Mucosa of gallbladder (tissue), 1 donor: Measurements from ENCODE around the gene PDE6B. TPM values are rescaled to one million over a fixed set of nuclear protein-coding genes. Genes with fewer than 3 reads are reported as not detected.
"Not testable (repeated sequence)": the region's sequence is repeated elsewhere in the genome, so short reads cannot be mapped to it uniquely, and the experiment has no call there.

Experiments used
- DNase-seq: peaks from one replicate; pipeline ENCODE4 v3.0.0-alpha.2; 2020; ENCODE audit warnings: low spot score
- total RNA-seq: library from RNA; stranded (reverse); gene quantifications from one replicate; pipeline ENCODE4 v1.2.1, GENCODE V29; 2021
- donor health status: DM: no; HTN: no; CAD: no.

Gene PDE6B
- total RNA-seq, 1 donor from 2014 or later = 8.6 TPM

DNA sequence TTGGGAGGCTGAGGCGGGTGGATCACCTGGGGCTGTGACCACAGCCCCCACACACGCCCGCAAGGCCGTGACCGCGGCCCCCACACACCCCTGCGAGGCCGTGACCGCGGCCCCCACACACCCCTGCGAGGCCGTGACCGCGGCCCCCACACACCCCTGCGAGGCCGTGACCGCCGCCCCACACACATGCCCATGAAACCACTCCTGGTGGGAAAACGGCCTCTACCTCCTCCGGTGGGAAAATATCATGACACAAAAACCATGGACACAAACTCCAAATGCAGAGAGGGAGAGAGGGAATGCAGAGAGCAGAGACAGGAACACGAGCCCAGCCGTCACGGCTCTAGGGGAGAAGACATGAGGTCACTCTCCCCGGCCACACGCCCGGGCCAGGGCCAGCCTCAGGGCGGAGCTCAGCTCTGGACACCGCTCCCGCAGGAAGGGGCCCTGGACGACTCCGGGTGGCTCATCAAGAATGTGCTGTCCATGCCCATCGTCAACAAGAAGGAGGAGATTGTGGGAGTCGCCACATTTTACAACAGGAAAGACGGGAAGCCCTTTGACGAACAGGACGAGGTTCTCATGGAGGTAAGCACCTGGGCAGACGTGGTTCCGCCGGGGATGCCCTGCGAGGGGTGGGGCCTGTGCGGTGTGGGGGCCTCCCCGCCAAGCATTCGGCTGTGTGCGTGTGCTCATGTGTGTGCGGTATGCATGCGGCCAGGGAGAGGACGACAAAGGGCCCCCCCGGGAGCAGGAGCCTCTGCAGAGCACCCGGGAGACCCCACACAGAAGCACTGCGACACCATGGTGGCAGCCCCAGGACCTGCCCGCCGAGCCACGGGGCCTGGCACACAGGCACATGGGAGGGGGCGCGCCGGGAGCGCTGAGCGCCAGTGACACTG lies 31.3 kb downstream of the PDE6B start:
- no peak for DNase-seq

DNA sequence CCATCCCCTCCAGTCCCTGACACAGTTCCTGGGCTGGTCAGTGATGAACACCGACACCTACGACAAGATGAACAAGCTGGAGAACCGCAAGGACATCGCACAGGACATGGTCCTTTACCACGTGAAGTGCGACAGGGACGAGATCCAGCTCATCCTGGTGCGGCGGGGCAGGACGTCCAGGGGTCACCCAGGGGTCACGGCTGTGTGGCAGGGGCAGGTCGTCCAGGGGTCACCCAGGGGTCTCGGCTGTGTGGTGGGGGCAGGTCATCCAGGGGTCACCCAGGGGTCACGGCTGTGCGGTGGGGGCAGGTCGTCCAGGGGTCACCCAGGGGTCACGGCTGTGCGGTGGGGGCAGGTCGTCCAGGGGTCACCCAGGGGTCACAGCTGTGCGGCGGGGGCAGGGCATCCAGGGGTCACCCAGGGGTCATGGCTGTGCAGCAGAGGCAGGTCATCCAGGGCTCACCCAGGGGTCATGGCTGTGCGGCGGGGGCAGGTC lies 32.0 kb downstream of the PDE6B start:
- DNase-seq = no peak

DNA sequence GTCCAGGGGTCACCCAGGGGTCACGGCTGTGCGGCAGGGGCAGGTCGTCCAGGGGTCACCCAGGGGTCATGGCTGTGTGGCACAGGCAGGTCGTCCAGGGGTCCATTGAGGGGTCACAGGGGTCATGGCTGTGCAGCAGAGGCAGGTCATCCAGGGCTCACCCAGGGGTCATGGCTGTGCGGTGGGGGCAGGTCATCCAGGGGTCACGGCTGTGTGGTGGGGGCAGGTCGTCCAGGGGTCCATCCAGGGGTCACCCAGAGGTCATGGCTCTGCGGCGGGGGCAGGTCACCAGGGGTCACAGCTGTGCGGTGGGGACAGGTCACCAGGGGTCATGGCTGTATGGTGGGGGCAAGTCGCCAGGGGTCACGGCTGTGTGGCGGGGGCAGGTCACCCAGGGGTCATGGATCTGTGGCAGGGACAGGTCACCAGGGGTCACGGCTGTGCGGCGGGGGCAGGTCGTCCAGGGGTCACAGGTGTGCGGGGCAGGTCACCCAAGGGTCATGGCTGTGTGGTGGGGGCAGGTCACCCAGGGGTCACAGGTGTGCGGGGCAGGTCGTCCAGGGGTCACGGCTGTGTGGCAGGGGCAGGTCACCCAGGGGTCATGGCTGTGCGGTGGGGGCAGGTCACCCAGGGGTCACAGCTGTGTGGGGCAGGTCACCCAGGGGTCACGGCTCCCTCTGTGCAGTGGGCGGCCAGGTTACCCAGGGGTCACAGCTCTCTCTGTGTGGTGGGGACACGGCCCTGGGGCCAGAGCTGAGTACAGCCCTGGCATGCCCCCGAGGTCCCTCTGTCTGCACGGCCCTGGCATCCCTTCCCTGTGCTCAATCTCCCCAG lies 32.7 kb downstream of the PDE6B start:
- DNase-seq = no peak

DNA sequence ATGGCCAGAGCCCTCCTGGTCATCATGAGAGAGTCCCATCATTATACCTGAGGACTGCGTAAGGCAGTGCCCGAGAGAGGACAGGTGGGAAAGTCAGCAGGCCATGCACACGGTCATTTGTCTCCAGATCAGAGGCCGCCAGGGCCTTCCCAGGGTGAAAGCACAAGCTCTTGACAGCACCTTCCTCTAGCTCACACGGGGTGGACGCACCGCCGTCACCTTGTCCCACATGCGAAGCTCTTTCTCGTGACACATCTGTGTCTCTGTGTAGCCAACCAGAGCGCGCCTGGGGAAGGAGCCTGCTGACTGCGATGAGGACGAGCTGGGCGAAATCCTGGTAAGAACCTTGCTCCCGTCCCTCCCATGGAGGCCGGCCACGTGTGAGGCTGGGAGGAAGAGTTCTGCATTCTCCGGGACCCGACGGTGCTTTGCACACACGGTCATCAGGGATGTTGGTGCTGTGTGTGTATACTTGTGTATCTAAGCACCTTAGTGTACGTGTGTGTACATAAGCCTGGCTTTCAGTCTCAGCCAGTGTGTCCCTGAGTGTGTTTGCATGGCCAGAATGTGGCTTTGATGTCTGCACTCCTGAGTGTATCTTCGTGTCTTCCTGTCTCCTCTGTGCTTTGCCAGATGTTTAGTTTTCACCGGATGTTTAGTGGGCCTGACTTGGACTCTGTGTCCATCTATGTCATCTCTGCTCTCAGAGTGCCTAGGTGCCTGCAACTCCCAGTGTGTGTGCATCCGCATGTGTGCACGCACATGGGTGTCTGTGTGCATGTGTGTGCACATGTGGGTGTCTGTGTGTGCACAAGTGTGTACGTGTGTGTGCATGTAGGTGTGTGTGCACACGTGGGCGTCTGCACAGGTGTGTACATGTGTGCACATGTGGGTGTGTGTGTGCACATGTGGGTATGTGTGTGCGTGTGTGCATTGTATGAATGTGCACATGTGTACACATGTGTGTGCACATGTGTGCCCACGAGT lies 33.6 kb downstream of the PDE6B start:
- no peak for DNase-seq

DNA sequence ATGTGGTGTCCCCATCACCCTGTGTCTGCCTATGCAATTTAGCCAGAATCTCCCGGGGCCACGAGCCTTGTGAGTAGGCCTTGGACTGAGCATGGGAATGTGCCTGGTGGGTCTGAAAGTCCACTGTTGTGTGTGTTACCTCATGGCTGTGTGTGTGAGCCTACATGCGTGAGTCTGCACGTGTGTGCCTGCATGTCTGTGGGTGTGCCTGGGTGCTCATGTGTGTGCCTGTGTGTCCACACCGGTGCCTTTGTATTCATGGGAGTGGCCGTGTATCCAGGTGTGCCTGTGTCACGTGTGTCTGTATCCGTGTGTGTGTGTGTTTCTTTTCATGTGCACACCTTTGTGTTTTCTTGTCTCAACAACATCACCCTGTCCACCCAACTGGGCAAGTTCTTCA lies 34.5 kb downstream of the PDE6B start:
- DNase-seq = no peak

DNA sequence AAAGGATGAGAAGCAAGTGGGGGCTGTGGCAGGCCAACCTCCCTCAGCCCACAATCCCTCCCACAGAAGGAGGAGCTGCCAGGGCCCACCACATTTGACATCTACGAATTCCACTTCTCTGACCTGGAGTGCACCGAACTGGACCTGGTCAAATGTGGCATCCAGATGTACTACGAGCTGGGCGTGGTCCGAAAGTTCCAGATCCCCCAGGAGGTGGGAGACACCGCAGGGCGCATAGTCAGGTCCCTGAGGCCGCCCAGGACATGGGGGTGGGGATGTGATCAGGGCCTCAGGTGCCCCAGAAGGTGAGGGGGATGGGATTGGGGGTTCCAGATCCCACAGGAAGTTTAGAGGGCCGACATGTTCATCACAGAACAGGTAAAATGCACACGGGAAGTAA lies 35.0 kb downstream of the PDE6B start:
- DNase-seq = no peak

DNA sequence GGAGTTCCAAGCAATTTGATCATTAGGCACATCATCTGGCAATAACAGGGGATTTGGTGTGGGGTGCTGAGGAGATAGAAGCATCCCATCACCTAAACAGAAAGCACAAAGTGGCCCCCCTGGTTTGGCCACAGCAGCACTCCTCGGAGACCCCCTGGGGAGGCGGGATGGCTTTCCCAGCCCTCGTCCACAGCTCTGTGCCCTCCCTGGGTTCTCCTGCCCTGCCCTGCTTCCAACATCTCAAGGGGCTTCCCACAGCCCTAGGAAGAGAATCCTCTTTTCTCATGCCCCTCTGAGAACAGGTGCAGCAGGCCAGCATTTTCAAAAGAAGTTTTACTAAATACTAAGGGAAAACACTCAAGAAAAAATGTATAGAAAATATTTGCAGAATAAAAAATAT lies 35.9 kb downstream of the PDE6B start:
- no peak for DNase-seq

DNA sequence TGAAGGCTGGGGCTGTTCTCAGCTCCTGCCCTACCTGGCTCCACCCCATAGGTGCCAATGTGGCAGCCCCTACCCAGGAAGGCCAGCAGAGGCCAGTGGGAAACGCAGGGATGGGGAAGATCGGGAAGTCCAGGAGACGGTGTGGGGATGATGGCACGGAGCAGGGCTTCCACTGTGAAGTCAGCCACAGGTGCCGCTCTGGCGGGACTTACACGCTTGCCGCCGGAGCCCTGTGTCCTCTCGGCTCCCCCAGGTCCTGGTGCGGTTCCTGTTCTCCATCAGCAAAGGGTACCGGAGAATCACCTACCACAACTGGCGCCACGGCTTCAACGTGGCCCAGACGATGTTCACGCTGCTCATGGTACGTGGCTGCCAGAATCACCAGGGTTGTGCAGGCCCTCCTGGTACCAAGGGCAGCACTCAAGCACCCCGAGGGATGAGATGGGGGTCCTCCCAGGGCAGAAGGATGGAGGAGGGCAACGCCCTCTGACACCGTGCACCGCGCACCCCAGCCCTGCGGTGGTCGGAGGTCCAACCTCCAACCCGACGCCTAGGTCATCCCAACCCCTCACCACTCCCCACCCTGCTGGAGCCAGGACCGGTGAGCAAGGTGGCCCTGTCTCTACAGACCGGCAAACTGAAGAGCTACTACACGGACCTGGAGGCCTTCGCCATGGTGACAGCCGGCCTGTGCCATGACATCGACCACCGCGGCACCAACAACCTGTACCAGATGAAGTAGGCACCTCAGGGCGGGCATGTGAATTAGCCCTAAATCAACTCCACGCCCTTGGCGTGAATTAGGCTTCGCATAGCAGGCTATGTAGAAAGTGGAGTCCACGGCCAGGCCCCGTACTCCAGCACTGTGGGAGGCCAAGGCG lies 36.7 kb downstream of the PDE6B start:
- no peak for DNase-seq

DNA sequence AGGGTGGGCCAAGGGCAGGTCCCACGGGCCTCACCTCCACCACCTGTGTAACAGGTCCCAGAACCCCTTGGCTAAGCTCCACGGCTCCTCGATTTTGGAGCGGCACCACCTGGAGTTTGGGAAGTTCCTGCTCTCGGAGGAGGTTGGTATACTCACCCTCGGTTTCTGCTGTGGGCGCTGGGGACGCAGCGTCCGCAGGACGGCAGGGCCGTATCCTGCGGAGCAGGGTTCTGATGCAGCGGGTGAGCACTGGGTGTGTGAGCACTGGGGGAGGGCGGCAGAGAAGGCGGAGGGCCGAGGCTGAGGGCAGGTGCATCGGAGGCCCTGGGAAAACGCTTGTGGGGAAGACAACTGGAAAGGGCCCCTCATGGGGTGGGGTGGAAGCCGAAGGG lies 37.7 kb downstream of the PDE6B start:
- DNase-seq = no peak

DNA sequence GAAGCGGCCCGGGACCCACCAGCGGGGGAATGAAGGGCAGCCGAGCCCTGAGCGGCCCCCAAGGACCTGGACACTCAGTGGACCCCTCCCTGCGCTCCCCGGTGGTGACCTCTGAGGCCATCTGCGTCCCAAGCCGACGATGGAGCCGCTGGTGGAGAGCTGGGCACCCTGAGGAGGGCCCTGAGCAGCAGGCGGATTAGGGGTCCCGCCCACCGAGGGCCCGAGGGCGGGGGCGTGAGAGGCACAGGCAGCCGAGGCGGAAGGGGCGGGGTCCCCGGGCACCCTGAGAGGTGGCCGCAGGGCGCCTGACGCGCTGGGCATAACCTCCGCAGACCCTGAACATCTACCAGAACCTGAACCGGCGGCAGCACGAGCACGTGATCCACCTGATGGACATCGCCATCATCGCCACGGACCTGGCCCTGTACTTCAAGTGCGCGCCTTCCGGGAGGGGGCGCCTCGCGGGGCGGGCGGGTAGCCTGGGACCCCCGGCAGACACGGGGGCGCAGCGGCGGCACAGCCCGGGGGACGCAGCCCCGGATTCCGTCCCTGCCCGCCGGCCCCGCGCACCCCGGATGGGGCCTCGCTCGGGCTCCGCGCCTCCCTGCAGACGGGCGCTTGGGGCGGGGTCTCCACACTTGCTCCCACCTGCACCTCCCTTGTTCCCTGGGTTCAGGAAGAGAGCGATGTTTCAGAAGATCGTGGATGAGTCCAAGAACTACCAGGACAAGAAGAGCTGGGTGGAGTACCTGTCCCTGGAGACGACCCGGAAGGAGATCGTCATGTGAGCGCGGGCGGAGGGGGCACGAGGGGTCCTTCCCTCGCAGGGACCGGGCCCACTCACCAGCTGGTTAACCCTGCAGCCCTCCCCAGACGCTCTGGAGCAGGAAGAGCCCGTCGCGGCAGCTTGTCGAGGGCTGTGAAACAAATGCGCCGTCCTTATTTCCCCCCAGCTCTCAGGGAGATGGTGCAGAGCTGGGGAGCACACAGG lies 38.4 kb downstream of the PDE6B start:
- peak; percentile 48 for DNase-seq

DNA sequence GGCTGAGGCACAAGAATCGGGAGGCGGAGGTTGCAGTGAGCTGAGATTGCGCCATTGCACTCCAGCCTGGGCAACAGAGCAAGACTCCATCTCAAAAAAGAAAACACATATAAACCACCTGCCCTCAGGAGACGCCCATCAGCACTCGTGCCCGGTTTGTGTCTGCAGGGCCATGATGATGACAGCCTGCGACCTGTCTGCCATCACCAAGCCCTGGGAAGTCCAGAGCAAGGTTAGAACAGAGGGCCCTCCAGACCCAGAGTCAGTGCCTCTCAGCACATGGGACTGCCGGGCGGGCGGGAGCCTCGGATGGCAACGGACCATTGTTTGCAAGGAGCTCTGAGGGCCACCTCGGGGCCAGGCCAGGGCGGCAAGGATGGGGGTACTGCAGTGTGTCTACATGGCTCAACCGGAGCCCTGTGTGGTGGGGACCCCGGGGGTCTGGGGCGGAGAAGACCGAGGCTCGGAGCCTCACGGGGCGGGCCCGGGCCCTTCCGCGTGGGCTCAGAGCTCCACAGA lies 39.4 kb downstream of the PDE6B start:
- DNase-seq = no peak

DNA sequence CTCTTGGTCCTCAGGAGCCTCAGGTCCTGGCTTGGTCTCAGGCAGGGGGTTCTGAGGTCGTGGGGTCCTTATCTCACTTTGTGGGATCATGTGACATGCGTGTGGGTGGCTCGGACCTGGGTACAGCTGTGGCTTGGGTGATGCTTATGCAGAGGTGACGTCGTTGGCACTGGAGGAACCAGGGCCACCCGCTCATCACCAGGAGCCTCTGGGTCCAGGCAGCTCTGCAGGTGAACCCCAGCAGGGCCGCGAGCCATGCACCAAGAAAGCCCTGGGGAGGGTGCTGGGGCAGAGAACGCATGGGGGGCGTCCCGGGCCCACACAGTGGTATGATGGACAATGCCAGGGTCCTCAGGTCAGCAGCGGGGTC lies 40.0 kb downstream of the PDE6B start:
- no peak for DNase-seq

DNA sequence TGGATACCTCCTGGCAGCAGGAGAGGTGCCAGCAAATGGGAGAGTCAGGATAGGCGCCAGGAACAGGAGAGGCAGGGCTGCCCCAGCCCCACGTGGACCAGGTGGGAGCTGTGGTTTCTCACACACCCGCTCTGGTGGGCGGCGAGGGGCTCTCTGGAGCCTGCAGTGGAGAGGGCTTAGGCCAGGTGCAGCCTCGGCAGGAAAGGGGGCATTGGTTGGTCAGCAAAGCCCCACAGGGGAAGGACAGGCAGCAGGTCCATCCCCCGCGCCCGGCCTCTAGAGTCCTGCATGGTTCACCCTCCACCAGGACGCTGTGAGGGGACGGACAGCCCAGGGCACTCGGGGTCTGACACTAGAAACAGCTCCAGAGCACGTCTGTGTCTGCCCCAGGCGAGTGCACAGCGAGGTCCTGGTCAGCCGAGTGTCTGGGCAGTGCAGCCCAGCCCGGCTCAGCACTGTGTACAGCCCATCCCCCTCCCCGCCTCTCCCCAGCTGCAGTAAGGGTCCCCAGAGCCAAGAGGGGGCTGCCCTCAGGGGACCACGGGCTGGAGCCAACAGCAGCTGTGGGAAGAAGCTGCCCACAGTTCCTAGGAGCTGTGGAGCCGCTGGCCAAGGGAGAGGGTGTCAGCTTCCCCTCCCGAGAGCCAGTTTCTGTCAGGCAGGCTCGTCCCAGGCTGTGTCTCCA lies 40.5 kb downstream of the PDE6B start:
- DNase-seq = no peak

DNA sequence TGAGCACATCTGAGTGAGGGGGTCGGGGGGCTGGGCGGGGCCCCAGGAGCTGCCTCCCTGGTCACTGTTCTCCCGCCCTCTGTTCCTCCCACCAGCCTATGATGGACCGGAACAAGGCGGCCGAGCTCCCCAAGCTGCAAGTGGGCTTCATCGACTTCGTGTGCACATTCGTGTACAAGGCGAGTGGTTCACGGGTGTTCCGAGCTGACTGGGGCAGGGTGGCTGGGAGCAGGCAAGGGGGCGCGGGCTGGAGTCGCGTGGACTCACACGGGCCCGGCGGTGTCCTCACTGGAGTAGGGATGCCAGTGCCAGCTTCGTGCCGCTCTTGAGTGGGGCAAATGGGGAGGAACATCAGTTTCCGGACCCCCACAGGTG lies 41.0 kb downstream of the PDE6B start:
- no peak for DNase-seq

DNA sequence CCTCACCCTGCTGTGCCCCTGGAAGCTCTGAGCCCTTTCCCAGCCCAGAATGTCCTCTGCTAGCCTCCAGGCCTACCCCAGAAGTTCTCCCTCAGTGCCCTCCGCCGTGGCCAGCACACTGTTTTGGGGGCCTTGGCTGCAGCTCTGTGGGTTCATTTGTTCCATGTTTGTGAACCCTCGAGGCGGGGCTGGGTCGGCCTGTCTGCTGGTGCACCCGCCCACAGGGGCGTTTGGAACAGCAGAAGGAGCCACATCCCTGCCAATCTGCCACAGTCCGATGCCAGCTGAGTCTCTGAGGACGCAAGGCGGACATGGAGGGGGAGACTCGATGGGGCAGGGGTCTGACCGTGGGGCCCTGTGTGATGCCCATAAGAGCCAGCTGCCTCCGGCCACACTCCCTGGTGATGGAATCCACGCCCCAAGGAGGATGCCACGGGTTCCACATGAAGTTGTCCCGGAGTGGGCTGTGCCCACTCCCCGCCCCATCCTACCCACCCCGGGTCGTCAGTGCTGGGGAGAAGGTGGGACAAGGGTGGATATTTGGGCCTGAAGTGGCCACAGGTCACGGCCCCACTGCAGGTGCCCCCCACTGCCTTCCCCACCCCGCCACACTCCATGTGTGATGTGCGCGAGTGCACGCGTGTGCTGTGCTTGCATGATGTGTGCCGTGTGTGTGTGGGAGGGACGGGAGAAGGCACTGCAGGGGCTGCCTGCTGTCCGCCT lies 41.6 kb downstream of the PDE6B start:
- DNase-seq = no peak

DNA sequence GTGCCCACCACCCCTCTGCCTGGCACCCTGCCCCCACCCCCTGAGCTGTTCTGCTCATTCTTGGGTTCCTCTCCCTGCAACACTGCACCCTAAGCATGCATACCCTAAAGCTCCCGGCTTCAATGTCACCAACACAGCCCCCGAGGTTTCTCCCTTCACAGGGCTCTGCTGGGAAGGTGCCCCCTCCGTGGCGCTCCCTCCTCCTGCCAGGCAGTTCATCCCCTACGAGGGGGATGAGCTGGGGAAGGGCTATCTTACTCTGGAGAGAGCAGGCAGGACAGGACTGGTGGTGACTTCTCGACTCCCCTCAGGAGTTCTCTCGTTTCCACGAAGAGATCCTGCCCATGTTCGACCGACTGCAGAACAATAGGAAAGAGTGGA lies 42.2 kb downstream of the PDE6B start:
- no peak for DNase-seq

DNA sequence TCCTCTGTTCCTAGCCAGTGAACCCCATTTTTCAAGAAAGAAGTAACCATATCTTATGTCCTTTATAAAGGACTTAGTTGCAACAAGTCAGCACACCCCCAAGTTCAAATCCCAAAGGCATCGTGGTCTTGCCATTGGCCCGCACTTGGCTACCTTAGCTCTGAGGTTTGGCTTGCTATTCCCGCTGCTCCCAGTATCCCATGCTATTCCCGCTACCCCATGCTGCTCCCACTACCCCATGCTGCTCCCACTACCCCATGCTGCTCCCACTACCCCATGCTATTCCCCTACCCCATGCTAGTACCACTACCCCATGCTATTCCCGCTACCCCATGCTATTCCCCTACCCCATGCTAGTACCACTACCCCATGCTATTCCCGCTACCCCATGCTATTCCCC lies 42.8 kb downstream of the PDE6B start:
- DNase-seq = not testable (repeated sequence)
